Chondrocyte (in vitro differentiated cells): ENCODE measurements around the gene FHDC1. TPM values are rescaled to one million over a fixed set of nuclear protein-coding genes. Genes with fewer than 3 reads are reported as not detected.

Experiments used
- DNase-seq: peaks from one replicate; pipeline ENCODE4 v3.0.0; 2021; ENCODE audit warnings: mixed read lengths, low spot score
- H3K27ac Mint-ChIP-seq: one replicate; pipeline ENCODE4 v1.8.0; 2021; ENCODE audit warnings: mild to moderate bottlenecking, moderate library complexity, mixed read lengths; ENCODE audit not compliant: unreplicated experiment
- H3K27me3 Mint-ChIP-seq: 2 replicates; pipeline ENCODE4 v1.8.0; 2021; ENCODE audit warnings: low read depth, mixed read lengths
- H3K36me3 Mint-ChIP-seq: 2 replicates; pipeline ENCODE4 v1.8.0; 2021; ENCODE audit warnings: low read depth, mixed read lengths
- H3K4me1 Mint-ChIP-seq: 2 replicates; pipeline ENCODE4 v1.8.0; 2021; ENCODE audit warnings: low read depth, mild to moderate bottlenecking, mixed read lengths
- H3K4me3 Mint-ChIP-seq: one replicate; pipeline ENCODE4 v1.8.0; 2021; ENCODE audit warnings: mild to moderate bottlenecking, moderate library complexity, mixed read lengths; ENCODE audit not compliant: unreplicated experiment
- H3K9me3 Mint-ChIP-seq: 2 replicates; pipeline ENCODE4 v1.8.0; 2021; ENCODE audit warnings: low read depth, mixed read lengths
- CTCF ChIP-seq: fragments of 200-600 bp; sonication (generic); IDR thresholded peaks from 2 replicates; pipeline ENCODE4 v1.5.0; 2021; ENCODE audit warnings: antibody characterized with exemption, mild to moderate bottlenecking, moderate library complexity
- total RNA-seq: library from RNA; stranded (reverse); gene quantifications from 3 replicates; pipeline ENCODE4 v1.2.1, GENCODE V29; 2021

The FHDC1 gene
- total RNA-seq, 1 donor from 2014 or later, result 4.2 TPM

- Mint-ChIP-seq H3K27me3 (no peaks in the 10 kb centered on the region), H3K27ac (no peak overlapping the region)
- DNase-seq, result no peak
These were observed 77.3 kb downstream of the FHDC1 start for GRCh38 chr4:153013202-153013977.

DNA sequence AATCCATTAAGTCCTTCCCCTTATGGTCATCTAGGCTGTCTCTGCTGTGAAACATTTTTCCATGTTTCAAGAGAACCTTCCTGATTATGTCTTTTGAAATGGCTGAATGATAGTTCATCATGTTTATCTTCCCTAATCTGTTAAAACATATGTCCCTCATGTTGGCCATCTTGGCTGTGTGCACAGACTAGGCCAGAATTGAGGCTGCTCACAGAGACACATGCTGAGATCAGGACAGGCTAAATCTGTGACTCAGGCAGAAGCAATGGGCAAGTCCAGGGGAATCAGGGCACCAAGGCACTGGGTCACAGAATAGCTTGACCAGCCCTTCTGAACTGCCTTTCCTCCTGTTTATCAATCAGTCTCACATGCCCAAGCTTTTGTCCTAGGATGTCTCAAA lies 78.3 kb downstream of the FHDC1 start:
- Mint-ChIP-seq H3K4me3 (no peak overlapping the region), H3K27me3 (no peaks in the 10 kb centered on the region), H3K9me3 (peaks cover 8% of the 10 kb centered on the region), H3K27ac (no peak overlapping the region), H3K4me1 (peaks cover 7% of the 10 kb centered on the region), H3K36me3 (no peaks in the 10 kb centered on the region)
- no peak for DNase-seq
- TF ChIP-seq CTCF, result no peak

More at GRCh38 chr4:153013202-153013977, 77.3 kb downstream of the FHDC1 start:
- Mint-ChIP-seq H3K9me3 (peaks cover 8% of the 10 kb centered on the region), H3K4me3 (no peak overlapping the region), H3K4me1 (peaks cover 7% of the 10 kb centered on the region), H3K36me3 (no peaks in the 10 kb centered on the region)
- TF ChIP-seq CTCF, result no peak

- Mint-ChIP-seq H3K36me3 (no peaks in the 10 kb centered on the region), H3K9me3 (peaks cover 6% of the 10 kb centered on the region), H3K27me3 (no peaks in the 10 kb centered on the region), H3K27ac (no peak overlapping the region), H3K4me1 (peaks cover 7% of the 10 kb centered on the region), H3K4me3 (no peak overlapping the region)
- no peak for DNase-seq
- TF ChIP-seq CTCF, result no peak
These were observed 80.5 kb downstream of the FHDC1 start for GRCh38 chr4:153016592-153016991.

GRCh38 chr4:153018031-153018430 lies 81.9 kb downstream of the FHDC1 start:
- Mint-ChIP-seq H3K4me3 (no peak overlapping the region), H3K9me3 (peaks cover 2% of the 10 kb centered on the region), H3K27ac (no peak overlapping the region), H3K36me3 (no peaks in the 10 kb centered on the region), H3K4me1 (peaks cover 7% of the 10 kb centered on the region), H3K27me3 (no peaks in the 10 kb centered on the region)
- TF ChIP-seq CTCF, result no peak
- no peak for DNase-seq

DNA sequence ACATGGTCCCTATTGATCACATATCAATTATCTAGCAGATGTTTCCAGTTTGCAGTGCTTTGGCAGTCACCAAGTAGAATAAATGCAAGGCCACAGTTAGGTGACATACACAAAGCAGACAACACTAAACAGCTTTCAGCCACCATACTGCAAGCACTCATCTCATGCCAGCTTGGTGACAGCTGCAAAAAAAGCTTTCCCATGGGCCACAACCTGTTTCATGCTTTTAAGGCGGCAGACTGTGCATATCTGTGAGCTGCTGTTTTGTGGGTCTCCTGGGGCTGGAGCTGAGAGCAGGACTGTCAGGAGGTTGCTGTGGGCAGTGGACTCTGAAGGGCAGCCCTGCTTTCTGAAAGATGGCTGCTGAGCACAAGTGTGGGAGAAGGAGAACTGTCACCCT lies 82.6 kb downstream of the FHDC1 start:
- H3K4me1 Mint-ChIP-seq, result peaks cover 7% of the 10 kb centered on the region
- no peaks in the 10 kb centered on the region for H3K36me3 Mint-ChIP-seq
- H3K27me3 Mint-ChIP-seq, result no peaks in the 10 kb centered on the region
- H3K27ac Mint-ChIP-seq, result no peak overlapping the region
- H3K9me3 Mint-ChIP-seq, result peaks cover 2% of the 10 kb centered on the region
- no peak for DNase-seq
- no peak for TF ChIP-seq CTCF
- no peak overlapping the region for H3K4me3 Mint-ChIP-seq
